Hepatocyte (in vitro differentiated cells): ENCODE results near the gene CKS2. TPM values are rescaled to one million over a fixed set of nuclear protein-coding genes. Genes with fewer than 3 reads are reported as not detected.

Experiments
- DNase-seq: peaks from one replicate; pipeline ENCODE4 v3.0.0-alpha.2; 2016; ENCODE audit warnings: low spot score
- H2AFZ ChIP-seq: fragments of 200-600 bp; sonication (generic); 2 replicates; pipeline ENCODE4 v1.6.0; 2016; ENCODE audit warnings: antibody characterized with exemption, mild to moderate bottlenecking
- H3K27ac ChIP-seq: fragments of 200-600 bp; sonication (generic); 2 replicates; pipeline ENCODE4 v1.5.1; 2016; ENCODE audit warnings: mild to moderate bottlenecking
- H3K27me3 ChIP-seq: fragments of 200-600 bp; sonication (generic); 2 replicates; pipeline ENCODE4 v1.6.1; 2016
- H3K36me3 ChIP-seq: fragments of 200-600 bp; sonication (generic); replicated peaks from 2 replicates; pipeline ENCODE4 v1.5.1; 2016; ENCODE audit warnings: low read depth; ENCODE audit not compliant: insufficient read depth
- H3K4me1 ChIP-seq: fragments of 200-600 bp; sonication (generic); 2 replicates; pipeline ENCODE4 v1.5.1; 2016; ENCODE audit warnings: mild to moderate bottlenecking, moderate library complexity; ENCODE audit not compliant: insufficient read depth
- H3K4me2 ChIP-seq: fragments of 200-600 bp; sonication (generic); 2 replicates; pipeline ENCODE4 v1.6.0; 2016
- H3K4me3 ChIP-seq: fragments of 200-600 bp; sonication (generic); 2 replicates; pipeline ENCODE4 v1.5.1; 2016; ENCODE audit warnings: mild to moderate bottlenecking
- H3K79me2 ChIP-seq: fragments of 200-600 bp; sonication (generic); 2 replicates; pipeline ENCODE4 v1.6.0; 2017; ENCODE audit warnings: mild to moderate bottlenecking
- H3K9me2 ChIP-seq: fragments of 200-600 bp; sonication (generic); replicated peaks from 2 replicates; pipeline ENCODE4 v1.6.0; 2017; ENCODE audit warnings: mild to moderate bottlenecking; ENCODE audit not compliant: insufficient read depth
- H3K9me3 ChIP-seq: fragments of 200-600 bp; sonication (generic); 2 replicates; pipeline ENCODE4 v1.5.1; 2016; ENCODE audit warnings: low read depth, mild to moderate bottlenecking
- H4K20me1 ChIP-seq: fragments of 200-600 bp; sonication (generic); 2 replicates; pipeline ENCODE4 v1.6.0; 2016; ENCODE audit warnings: mild to moderate bottlenecking; ENCODE audit not compliant: insufficient read depth, poor library complexity, severe bottlenecking
- CTCF ChIP-seq: fragments of 200-600 bp; sonication (generic); IDR thresholded peaks from 2 replicates; pipeline ENCODE4 v1.5.1; 2016; ENCODE audit warnings: antibody characterized with exemption, mild to moderate bottlenecking; ENCODE audit not compliant: poor library complexity
- EZH2 ChIP-seq: fragments of 200-600 bp; sonication (generic); IDR thresholded peaks from 2 replicates; pipeline ENCODE4 v1.6.1; 2016; ENCODE audit warnings: antibody characterized with exemption, mild to moderate bottlenecking, borderline replicate concordance
- EZH2phosphoT487 ChIP-seq: fragments of 200-600 bp; sonication (generic); IDR thresholded peaks from one replicate; pipeline ENCODE4 v1.6.1; 2018; ENCODE audit warnings: antibody characterized with exemption, mild to moderate bottlenecking, low read depth, moderate library complexity; ENCODE audit not compliant: unreplicated experiment, severe bottlenecking
- WGBS: methylation state at CpG from one replicate; pipeline ENCODE4 v1.1.6; 2016; ENCODE audit warnings: low lambda C conversion rate; ENCODE audit errors: missing lambda C conversion rate; 5-methylcytosine and 5-hydroxymethylcytosine counted together
- polyA plus RNA-seq: library from polyadenylated mRNA; unstranded; fragments of >200 nt; fragmentation: Nextera tagmentation; extraction: Ambion mirVana; gene quantifications from 2 replicates; pipeline ENCODE4 v1.2.1, GENCODE V29; 2016
- total RNA-seq: library from RNA; depleted of rRNA; stranded (reverse); fragments of >200 nt; gene quantifications from 2 replicates; pipeline ENCODE4 v1.2.3, GENCODE V29; 2014

Gene CKS2
- total and polyA plus RNA-seq, 2 experiments from 2014 or later = 77.1 to 136 TPM

GRCh38 chr9:89277043-89277442, 34.0 kb upstream of the CKS2 start:
- no peaks in the 10 kb centered on the region for H3K4me1 ChIP-seq
- H3K27me3 ChIP-seq = no peaks in the 10 kb centered on the region
- H2AFZ ChIP-seq = no peak overlapping the region
- H3K9me3 ChIP-seq = peaks cover 19% of the 10 kb centered on the region
- no peak overlapping the region for H3K4me3 ChIP-seq
- H3K79me2 ChIP-seq = no peaks in the 10 kb centered on the region
- DNase-seq = no peak
- H3K4me2 ChIP-seq = no peak overlapping the region
- TF ChIP-seq EZH2phosphoT487 (no peak), CTCF (no peak), EZH2 (no peak)
- 97% methylated on average over 2 of the region's 2 CpGs for WGBS
- no peaks in the 10 kb centered on the region for H4K20me1 ChIP-seq
- no peaks in the 10 kb centered on the region for H3K9me2 ChIP-seq
- H3K36me3 ChIP-seq = no peaks in the 10 kb centered on the region
- H3K27ac ChIP-seq = no peak overlapping the region

- Histone ChIP-seq H3K27me3 (no peaks in the 10 kb centered on the region), H4K20me1 (no peaks in the 10 kb centered on the region), H3K4me3 (no peak overlapping the region), H3K4me2 (no peak overlapping the region), H3K4me1 (no peaks in the 10 kb centered on the region), H3K9me2 (no peaks in the 10 kb centered on the region), H3K79me2 (no peaks in the 10 kb centered on the region), H2AFZ (no peak overlapping the region), H3K36me3 (no peaks in the 10 kb centered on the region), H3K9me3 (peaks cover 19% of the 10 kb centered on the region), H3K27ac (no peak overlapping the region)
- no peak for TF ChIP-seq EZH2
- TF ChIP-seq CTCF = no peak
- TF ChIP-seq EZH2phosphoT487 = no peak
- DNase-seq = no peak
Observed at GRCh38 chr9:89277454-89277853, 33.5 kb upstream of the CKS2 start.

GRCh38 chr9:89278551-89278950, 32.4 kb upstream of the CKS2 start:
- no peaks in the 10 kb centered on the region for H4K20me1 ChIP-seq
- TF ChIP-seq EZH2phosphoT487 (no peak), EZH2 (no peak), CTCF (no peak)
- H3K36me3 ChIP-seq = no peaks in the 10 kb centered on the region
- no peaks in the 10 kb centered on the region for H3K27me3 ChIP-seq
- no peaks in the 10 kb centered on the region for H3K9me2 ChIP-seq
- WGBS = 93% methylated on average over 2 of the region's 2 CpGs
- no peaks in the 10 kb centered on the region for H3K4me1 ChIP-seq
- H3K79me2 ChIP-seq = no peaks in the 10 kb centered on the region
- no peak overlapping the region for H3K4me3 ChIP-seq
- H3K4me2 ChIP-seq = no peak overlapping the region
- peaks cover 10% of the 10 kb centered on the region for H3K9me3 ChIP-seq
- no peak overlapping the region for H3K27ac ChIP-seq
- no peak overlapping the region for H2AFZ ChIP-seq
- DNase-seq = no peak
